Lower leg skin (tissue), 4 donors: ENCODE measurements around the gene BMP2K. TPM values are rescaled to one million over a fixed set of nuclear protein-coding genes. Genes with fewer than 3 reads are reported as not detected.

Source experiments
- DNase-seq, 2 donors: peaks; one replicate each; pipeline ENCODE4 v3.0.0-alpha.2; 2019; ENCODE audit warnings: low spot score in 2 of 2
- H3K4me3 ChIP-seq: fragments of 200-600 bp; sonication (generic); 2 replicates; pipeline ENCODE4 v1.5.1; 2017; ENCODE audit warnings: mild to moderate bottlenecking, low read depth; ENCODE audit not compliant: poor library complexity, severe bottlenecking
- POLR2A ChIP-seq, 2 donors: fragments of 450-650 bp; IDR thresholded peaks; one replicate each; pipeline ENCODE4 v1.6.1; 2016 to 2017; ENCODE audit warnings: antibody characterized with exemption in 2 of 2, mild to moderate bottlenecking in 1 of 2, moderate library complexity in 1 of 2
- WGBS, 2 donors: methylation state at CpG; one replicate each; pipeline ENCODE4 v1.1.5; 2018; 5-methylcytosine and 5-hydroxymethylcytosine counted together
- intact Hi-C: fragments of 100-400 bp; cut with DNase I; formaldehyde crosslinking; loops from one replicate; pipeline ENCODE4 v1.15.0; 2023; ENCODE audit warnings: low total_unique reads
- total RNA-seq, 4 donors: library from RNA; depleted of rRNA; stranded (reverse); fragments of >200 nt; gene quantifications; one replicate each; pipeline ENCODE4 v1.1.0, GENCODE V29; 2016
- TF ChIP-seq, protein P1 (sequence below), 3 donors: fragments of 450-650 bp; IDR thresholded peaks; one replicate each; pipeline ENCODE4 v1.5.1; 2016; ENCODE audit warnings: antibody characterized with exemption in 3 of 3, mild to moderate bottlenecking in 3 of 3, moderate library complexity in 2 of 3

BMP2K gene
- total RNA-seq, 4 donors from 2014 or later = 19.0 to 31.4 (median 25.8) TPM

- TF ChIP-seq, protein P1, sequence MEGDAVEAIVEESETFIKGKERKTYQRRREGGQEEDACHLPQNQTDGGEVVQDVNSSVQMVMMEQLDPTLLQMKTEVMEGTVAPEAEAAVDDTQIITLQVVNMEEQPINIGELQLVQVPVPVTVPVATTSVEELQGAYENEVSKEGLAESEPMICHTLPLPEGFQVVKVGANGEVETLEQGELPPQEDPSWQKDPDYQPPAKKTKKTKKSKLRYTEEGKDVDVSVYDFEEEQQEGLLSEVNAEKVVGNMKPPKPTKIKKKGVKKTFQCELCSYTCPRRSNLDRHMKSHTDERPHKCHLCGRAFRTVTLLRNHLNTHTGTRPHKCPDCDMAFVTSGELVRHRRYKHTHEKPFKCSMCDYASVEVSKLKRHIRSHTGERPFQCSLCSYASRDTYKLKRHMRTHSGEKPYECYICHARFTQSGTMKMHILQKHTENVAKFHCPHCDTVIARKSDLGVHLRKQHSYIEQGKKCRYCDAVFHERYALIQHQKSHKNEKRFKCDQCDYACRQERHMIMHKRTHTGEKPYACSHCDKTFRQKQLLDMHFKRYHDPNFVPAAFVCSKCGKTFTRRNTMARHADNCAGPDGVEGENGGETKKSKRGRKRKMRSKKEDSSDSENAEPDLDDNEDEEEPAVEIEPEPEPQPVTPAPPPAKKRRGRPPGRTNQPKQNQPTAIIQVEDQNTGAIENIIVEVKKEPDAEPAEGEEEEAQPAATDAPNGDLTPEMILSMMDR (IDR thresholded peaks at IDR 0.05) = no peak
- no peak for TF ChIP-seq POLR2A (IDR thresholded peaks at IDR 0.05)
- intact Hi-C loops = no loop called here
- no peak for DNase-seq
- WGBS, 2 donors = 87 to 88% methylated on average over 5 of the region's 5 CpGs
- H3K4me3 ChIP-seq = no peak overlapping the region
Observed at GRCh38 chr4:78799551-78800495, 23.7 kb downstream of the BMP2K start.

- TF ChIP-seq, protein P1 (IDR thresholded peaks at IDR 0.05) = no peak
- TF ChIP-seq POLR2A (IDR thresholded peaks at IDR 0.05) = no peak
- no peak for DNase-seq
- intact Hi-C loops = no loop called here
- no peak overlapping the region for H3K4me3 ChIP-seq
Observed at GRCh38 chr4:78800965-78801364, 24.8 kb downstream of the BMP2K start.

GRCh38 chr4:78803983-78804382 is 27.8 kb downstream of the BMP2K start:
- TF ChIP-seq, protein P1 (IDR thresholded peaks at IDR 0.05) = no peak
- TF ChIP-seq POLR2A (IDR thresholded peaks at IDR 0.05) = no peak
- intact Hi-C loops = no loop called here
- DNase-seq = no peak
- WGBS, 2 donors = 79 to 83% methylated on average over 1 of the region's 1 CpG
- H3K4me3 ChIP-seq = no peak overlapping the region

- TF ChIP-seq, protein P1 (IDR thresholded peaks at IDR 0.05) = no peak
- TF ChIP-seq POLR2A (IDR thresholded peaks at IDR 0.05) = no peak
- WGBS, 2 donors = 92% methylated on average over 6 of the region's 6 CpGs
- DNase-seq = no peak
- intact Hi-C loops = no loop called here
- H3K4me3 ChIP-seq = no peak overlapping the region
Observed at GRCh38 chr4:78806943-78807460, 30.9 kb downstream of the BMP2K start.

DNA sequence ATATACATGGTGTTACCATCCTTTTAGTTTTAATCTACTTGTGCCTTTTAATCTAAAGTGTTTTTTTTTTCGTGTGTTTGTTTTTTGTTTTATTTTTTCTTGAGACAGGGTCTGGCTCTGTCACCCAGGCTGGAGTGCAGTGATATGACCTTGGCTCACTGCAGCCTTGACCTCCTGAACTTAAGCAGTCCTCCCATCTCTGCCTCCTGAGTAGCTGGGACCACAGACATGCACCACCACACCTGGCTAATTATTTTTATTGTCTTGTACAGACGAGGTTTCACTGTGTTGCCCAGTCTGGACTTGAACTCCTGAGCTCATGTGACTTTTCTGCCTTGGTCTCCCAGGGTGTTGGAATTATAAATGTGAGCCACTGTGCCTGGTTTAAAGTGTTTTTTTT is 33.1 kb downstream of the BMP2K start:
- H3K4me3 ChIP-seq = no peak overlapping the region
- TF ChIP-seq, protein P1 (IDR thresholded peaks at IDR 0.05) = no peak
- no peak for TF ChIP-seq POLR2A (IDR thresholded peaks at IDR 0.05)
- intact Hi-C loops = no loop called here
- 64 to 67% methylated on average over 2 of the region's 2 CpGs for WGBS, 2 donors
- DNase-seq = no peak
